ENCODE data around the gene UBA7. TPM values are rescaled to one million over a fixed set of nuclear protein-coding genes. Genes with fewer than 3 reads are reported as not detected.
"Not testable (repeated sequence)": the region's sequence is repeated elsewhere in the genome, so short reads cannot be mapped to it uniquely, and the experiment has no call there.

Gene UBA7
- total RNA-seq, 3 donors from 2014 or later: 27.7 to 28.7 (median 27.8) TPM

DNA sequence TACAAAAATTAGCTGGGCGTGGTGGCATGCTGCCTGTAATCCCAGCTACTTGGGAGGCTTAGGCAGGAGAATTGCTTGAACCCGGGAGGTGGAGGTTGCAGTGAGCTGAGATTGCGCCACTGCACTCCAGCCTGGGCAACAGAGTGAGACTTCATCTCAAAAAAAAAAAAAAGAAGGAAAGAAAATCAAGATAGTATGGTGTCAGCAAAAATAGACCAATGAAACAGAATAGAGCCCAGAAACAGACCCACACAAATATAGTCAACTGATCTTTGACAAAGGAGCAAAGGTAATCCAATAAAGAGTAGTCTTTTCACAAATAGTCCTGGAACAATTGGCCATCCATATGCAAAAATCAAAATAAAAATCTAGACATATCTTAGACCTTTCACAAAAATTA is 9.4 kb upstream of the UBA7 start:
- not testable (repeated sequence) for H3K36me3 Mint-ChIP-seq (ENCODE audit: insufficient read depth); DNase-seq; H3K4me1 Mint-ChIP-seq (ENCODE audit: low read depth); ATAC-seq; H3K4me3 Mint-ChIP-seq; H3K9me3 Mint-ChIP-seq; H3K27me3 Mint-ChIP-seq (ENCODE audit: low read depth)

DNA sequence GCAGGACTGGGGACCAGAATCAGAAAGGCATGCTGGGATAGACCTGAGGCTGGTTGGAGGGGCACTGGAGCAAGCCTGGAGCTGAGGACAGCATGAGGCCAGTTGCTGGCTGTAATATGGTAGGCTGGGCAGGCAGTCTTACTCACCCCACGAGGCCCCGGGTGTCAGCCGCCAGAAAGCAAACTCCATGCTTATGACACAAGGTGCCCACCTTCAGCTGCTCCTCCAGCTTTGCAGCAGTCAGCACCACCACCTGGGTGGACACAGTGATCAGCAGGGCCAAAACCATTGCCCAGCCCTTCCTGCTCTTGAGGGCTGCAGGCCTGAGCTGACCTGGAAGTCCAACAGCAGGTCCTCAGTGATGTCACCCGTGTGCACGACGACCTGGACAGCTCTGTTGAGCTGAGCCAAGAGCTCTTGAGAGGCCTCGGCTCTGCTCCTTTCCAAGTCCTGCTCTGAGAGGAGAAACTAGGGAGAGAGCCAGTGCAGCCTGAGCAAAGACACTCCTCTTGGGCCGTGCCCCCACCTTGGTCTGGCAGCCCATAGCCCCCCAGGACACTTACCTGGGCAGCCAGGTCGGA is 747 bp downstream of the UBA7 start:
- ATAC-seq (peak; percentile 6 to 23), DNase-seq (no peak)
- H3K4me3 Mint-ChIP-seq: peak overlapping the region; percentile 88
- H3K27me3 Mint-ChIP-seq (ENCODE audit: low read depth): no peaks in the 10 kb centered on the region
- peaks cover 16% of the 10 kb centered on the region for H3K36me3 Mint-ChIP-seq (ENCODE audit: insufficient read depth)
- H3K4me1 Mint-ChIP-seq (ENCODE audit: low read depth): peaks cover 36% of the 10 kb centered on the region
- H3K9me3 Mint-ChIP-seq: no peaks in the 10 kb centered on the region

DNA sequence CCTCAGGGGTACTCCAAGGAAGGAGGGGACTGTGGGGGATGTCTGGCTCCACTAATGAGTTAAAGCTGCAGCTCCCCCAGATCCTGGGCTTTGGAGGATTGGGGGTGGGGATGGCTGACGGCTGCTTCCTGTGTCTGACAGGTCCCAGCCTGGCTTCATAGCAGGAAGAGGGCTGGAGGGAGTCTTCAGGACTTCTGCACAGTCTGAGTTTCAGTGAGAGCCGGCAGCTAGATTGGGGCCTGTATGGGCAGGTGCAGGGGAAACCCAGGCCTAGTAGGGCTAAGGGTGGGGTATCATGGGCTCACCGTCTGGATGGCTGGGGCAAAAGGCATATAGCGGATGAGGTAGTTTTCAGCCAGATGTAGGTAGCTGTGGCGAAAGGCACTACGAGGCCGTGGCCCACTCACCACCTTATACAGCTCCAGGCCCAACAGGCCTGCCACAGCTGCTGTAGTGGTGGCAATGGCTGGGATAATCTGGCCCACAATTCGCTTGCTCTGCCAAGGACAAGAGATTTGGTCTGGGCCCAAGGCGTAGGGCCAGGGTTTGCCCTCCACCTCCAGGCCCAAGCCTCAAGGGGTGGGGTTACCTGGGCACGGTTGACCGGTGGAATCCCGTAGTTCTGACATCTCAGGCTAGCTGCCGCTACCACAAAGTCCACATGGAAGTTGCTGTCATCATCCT is 6.2 kb downstream of the UBA7 start:
- Mint-ChIP-seq H3K36me3 (ENCODE audit: insufficient read depth) (peaks cover 16% of the 10 kb centered on the region), H3K9me3 (no peaks in the 10 kb centered on the region), H3K4me1 (ENCODE audit: low read depth) (peaks cover 51% of the 10 kb centered on the region), H3K27me3 (ENCODE audit: low read depth) (no peaks in the 10 kb centered on the region), H3K4me3 (no peak overlapping the region)
- no peak for ATAC-seq
- DNase-seq: no peak

DNA sequence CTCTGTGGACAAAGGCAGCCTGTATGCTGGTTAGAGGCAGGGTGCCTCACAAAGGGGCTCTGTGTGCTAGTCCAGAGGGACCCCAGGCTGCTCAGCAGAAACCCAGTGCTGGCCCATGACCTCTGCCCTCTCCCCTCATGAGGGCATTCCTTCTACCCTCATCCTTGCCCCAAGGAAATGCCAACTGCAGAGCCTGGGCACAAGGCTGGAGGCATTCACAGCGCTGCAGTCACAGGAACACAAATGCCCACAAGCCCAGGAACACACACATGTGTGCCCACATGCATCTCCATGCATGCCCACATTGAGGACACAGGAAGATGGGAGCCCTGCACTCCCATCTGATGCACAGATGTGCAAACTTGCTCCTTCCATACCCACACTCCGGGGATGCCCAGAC is 6.9 kb downstream of the UBA7 start:
- H3K4me1 Mint-ChIP-seq (ENCODE audit: low read depth): peaks cover 49% of the 10 kb centered on the region
- H3K27me3 Mint-ChIP-seq (ENCODE audit: low read depth): no peaks in the 10 kb centered on the region
- ATAC-seq (no peak), DNase-seq (no peak)
- no peaks in the 10 kb centered on the region for H3K9me3 Mint-ChIP-seq
- H3K36me3 Mint-ChIP-seq (ENCODE audit: insufficient read depth): peaks cover 16% of the 10 kb centered on the region
- no peak overlapping the region for H3K4me3 Mint-ChIP-seq

DNA sequence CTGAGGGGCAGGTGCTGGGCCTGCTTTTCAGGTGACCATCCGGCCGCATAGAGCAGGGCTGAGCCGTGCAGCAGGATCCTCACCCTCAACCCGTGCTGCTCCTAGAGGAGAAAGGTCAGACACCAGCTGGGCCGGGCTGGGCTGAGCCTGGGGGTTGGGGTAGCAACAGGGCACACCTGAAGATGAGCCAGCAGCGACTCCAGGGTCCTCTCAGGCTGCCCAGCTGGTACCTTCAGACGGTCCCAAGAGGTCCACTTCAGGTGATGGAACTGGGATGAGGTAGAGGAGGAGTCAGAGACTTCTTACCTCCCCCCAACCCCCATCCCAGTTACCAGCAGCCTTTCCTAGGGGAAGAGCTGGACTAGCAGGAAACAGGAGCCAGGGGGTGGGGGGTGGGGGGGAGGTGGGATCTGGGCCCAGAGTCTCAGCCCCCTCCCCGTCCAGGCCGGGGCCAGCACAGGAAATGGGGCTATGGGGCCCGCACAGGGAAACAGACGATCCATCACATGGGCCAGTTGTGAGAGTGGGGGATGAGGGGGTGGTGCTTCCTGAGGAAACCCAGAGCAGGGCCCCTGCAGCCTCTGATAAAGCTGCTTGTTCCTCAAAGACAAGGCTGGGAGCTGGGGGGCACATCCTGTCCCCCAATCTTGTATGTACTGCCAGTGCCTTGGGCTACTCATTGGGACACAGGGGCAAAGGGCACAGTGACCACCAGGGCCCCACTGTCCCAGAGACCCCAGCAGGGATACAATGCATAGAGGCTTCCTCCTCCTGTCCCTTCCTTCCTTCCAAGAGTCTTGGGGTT is 7.7 kb downstream of the UBA7 start:
- Mint-ChIP-seq H3K9me3 (no peaks in the 10 kb centered on the region), H3K36me3 (ENCODE audit: insufficient read depth) (peaks cover 11% of the 10 kb centered on the region), H3K4me3 (no peak overlapping the region), H3K4me1 (ENCODE audit: low read depth) (peaks cover 44% of the 10 kb centered on the region), H3K27me3 (ENCODE audit: low read depth) (no peaks in the 10 kb centered on the region)
- DNase-seq (no peak), ATAC-seq (no peak)

DNA sequence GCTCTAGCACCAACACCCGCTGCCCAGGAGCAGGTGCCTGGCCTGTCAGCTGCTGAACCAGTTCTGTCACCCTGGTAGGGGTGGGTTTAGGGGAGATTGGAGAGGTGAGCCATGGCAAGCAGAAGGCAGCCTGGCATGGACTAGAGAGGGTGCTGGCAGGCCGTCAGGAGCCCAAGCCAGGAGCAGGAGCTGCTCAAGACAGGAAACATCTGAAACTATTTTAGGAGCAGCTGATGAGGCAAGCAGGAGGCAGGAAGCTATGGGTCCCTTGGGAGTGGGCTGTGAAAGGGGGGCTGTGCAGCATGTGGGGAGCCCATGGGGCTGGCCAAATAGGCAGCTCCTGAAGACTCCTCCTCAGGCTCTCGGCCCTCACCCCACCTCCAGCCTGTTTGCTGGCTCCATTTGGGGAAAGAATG is 8.4 kb downstream of the UBA7 start:
- H3K9me3 Mint-ChIP-seq: no peaks in the 10 kb centered on the region
- ATAC-seq: no peak
- no peak for DNase-seq
- H3K4me1 Mint-ChIP-seq (ENCODE audit: low read depth): peaks cover 44% of the 10 kb centered on the region
- H3K36me3 Mint-ChIP-seq (ENCODE audit: insufficient read depth): peaks cover 9% of the 10 kb centered on the region
- H3K27me3 Mint-ChIP-seq (ENCODE audit: low read depth): no peaks in the 10 kb centered on the region
- no peak overlapping the region for H3K4me3 Mint-ChIP-seq

DNA sequence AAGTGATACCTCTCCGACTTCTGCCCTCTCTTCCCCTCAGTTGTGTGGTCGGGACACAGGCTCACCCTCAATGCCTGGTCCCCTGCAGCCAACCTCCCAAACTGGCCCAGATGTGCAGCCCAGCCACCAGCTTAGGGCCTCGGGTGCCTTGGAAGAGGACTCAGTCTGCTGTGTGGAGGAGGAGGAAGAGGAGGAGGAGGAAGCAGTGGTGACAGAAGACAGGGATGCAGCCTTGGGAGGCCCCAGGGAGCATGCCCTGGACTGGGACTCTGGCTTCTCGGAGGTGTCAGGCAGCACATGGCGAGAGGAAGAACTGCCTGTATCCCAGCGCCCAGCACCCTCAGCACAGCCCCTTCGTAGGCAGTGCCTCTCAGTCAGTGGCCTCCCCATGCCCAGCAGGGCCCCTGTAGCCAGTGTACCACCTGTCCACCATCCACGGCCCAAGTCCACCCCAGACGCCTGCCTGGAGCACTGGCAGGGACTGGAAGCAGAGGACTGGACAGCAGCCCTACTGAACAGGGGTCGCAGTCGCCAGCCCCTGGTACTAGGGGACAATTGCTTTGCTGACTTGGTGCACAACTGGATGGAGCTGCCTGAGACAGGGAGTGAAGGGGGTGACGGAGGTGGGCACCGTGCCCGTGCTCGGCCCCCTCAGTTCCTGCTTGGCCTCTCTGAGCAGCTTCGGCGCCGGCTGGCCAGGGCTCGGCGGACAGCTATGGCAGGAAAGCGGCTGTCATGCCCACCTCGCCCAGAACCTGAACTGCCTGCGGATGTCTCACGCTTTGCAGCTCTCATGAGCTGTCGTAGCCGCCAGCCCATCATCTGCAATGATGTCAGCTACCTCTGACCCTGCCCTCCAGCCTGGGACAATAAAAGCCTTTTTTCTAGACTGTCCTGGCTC is 9.4 kb downstream of the UBA7 start:
- H3K9me3 Mint-ChIP-seq: no peaks in the 10 kb centered on the region
- no peaks in the 10 kb centered on the region for H3K36me3 Mint-ChIP-seq (ENCODE audit: insufficient read depth)
- no peaks in the 10 kb centered on the region for H3K27me3 Mint-ChIP-seq (ENCODE audit: low read depth)
- peaks cover 44% of the 10 kb centered on the region for H3K4me1 Mint-ChIP-seq (ENCODE audit: low read depth)
- DNase-seq: no peak
- H3K4me3 Mint-ChIP-seq: peak overlapping the region; percentile 85
- ATAC-seq: no peak

DNA sequence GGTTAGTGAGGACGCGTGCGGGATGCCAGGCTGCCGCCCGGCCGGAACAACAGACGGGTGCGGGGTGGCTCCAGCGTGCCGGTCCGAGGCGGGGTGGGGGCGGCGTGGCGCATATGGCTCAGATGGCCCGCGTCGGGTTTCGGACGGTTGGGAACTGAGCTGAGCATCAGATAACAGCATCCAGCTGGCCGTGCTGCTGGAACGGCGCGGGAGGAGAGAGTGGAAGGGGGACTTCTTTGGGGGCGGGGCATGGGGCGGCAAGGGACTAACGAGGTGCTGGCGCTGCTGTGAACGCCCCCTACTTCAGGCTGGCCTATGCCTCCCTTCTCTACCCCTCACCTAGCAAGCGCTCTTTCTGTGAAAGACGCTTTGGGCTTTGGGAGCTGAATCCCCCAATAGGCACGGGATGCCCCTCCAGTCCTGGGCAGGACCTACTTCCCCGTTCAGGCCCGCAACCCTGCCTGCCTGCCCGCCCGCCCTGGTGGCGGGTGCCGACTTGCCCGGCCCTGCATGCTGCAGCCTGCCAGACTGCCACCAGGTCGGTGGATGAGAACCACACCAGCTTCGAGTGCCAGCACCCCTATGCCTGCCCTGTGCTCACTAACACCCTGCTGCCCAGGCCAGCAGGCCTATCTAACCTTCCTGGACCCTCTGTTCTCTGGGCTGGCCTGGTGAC is 10.2 kb downstream of the UBA7 start:
- Mint-ChIP-seq H3K9me3 (no peaks in the 10 kb centered on the region), H3K4me3 (peak overlapping the region; percentile 85), H3K27me3 (ENCODE audit: low read depth) (no peaks in the 10 kb centered on the region), H3K4me1 (ENCODE audit: low read depth) (peaks cover 44% of the 10 kb centered on the region), H3K36me3 (ENCODE audit: insufficient read depth) (no peaks in the 10 kb centered on the region)
- DNase-seq (peak; percentile 28), ATAC-seq (peak; percentile 27 to 31)

DNA sequence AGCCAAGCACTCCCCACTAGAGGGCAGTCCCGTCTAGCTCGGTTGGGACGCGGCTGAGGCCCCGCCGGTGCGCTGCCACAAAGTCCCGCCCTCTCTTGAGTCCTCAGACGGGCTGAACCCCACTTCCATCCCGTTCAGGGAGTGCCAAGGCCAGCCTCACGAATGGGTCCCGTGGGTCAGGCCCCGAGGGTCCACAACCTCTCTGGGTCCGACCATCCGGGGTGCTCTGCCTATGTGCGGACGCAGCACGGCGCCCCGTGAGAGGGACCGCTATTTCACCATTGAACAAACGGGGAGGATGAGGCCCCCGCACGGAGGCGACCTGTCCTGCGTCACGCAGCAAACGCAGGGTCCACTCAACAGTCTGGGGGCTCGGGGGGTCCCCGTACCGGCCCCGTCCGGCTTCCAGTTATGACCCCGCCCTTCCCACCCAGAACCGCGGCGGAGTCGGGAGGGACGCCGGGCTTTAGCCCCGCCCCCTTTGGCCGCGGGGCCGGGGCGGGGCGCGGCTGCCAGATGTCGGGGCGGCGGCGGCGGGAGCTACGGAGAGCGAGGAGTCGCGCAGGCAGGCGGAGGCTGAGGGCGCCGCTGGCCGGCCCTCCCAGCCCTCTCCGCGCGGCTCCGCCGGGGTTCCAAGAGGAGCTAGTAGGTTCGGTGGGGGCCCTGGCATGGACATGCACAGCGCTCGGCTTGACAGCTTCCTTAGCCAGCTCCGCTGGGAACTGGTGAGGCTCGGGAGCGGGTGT is 10.9 kb downstream of the UBA7 start, which contains the start of gene INKA1:
Gene INKA1 (plus strand): TSS at position 543 of the 746 bp plus-strand sequence. CDS start 132 bp downstream, at position 675.
- no peaks in the 10 kb centered on the region for H3K36me3 Mint-ChIP-seq (ENCODE audit: insufficient read depth)
- peaks cover 37% of the 10 kb centered on the region for H3K4me1 Mint-ChIP-seq (ENCODE audit: low read depth)
- no peaks in the 10 kb centered on the region for H3K27me3 Mint-ChIP-seq (ENCODE audit: low read depth)
- peak; percentile 85 for DNase-seq
- H3K4me3 Mint-ChIP-seq: peak within 1 kb of the TSS; percentile 85
- ATAC-seq: peak; percentile 86 to 87
- H3K9me3 Mint-ChIP-seq: no peaks in the 10 kb centered on the region

DNA sequence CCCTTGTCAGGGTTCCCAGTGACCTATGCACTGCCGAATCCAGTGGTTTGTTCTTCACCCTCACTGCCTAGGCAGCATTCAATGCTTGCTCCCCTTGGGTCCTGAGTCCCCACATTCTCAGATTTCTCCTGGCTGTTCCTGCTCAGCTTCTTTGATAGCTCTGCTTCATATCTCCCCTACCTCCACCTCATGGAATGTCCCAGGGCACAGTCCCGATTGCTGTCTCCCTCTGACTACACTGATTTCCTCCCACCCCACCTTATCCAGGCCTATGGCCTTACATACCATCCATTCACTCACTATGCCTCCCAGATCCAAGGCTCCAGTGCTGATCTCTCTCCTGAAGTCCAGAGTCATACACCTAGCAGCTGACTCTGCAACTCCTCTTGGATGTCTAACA is 12.6 kb downstream of the UBA7 start:
- Mint-ChIP-seq H3K4me3 (peak overlapping the region; percentile 2), H3K27me3 (ENCODE audit: low read depth) (no peaks in the 10 kb centered on the region), H3K36me3 (ENCODE audit: insufficient read depth) (no peaks in the 10 kb centered on the region), H3K4me1 (ENCODE audit: low read depth) (peaks cover 20% of the 10 kb centered on the region), H3K9me3 (no peaks in the 10 kb centered on the region)
- DNase-seq (no peak), ATAC-seq (no peak)

DNA sequence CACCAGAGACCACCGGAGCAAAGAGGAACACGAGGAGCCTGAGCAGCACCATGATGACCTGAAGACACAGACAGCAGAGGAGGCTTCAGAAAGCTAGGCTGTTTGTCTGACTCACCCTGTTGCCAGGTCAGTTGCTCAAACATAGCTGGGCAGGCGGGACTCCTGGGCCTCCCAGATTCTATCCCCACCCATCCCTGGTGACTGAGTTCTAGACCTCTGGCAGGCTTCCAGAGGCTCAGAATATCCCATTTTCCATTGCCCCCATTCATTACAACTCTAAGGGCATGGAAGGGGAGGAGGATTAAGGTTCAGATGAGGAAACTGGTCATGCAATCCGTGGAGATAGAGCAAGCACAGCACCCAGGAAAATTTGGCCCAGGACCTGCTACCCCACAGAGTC is 14.0 kb downstream of the UBA7 start, which contains the start of gene CDHR4:
Gene CDHR4 (minus strand): TSS at position 113 of the 400 bp plus-strand sequence. CDS start 61 bp downstream, at position 52.
- DNase-seq (no peak), ATAC-seq (no peak)
- Mint-ChIP-seq H3K36me3 (ENCODE audit: insufficient read depth) (no peaks in the 10 kb centered on the region), H3K4me3 (no peak within 1 kb of the TSS), H3K27me3 (ENCODE audit: low read depth) (no peaks in the 10 kb centered on the region), H3K4me1 (ENCODE audit: low read depth) (peaks cover 10% of the 10 kb centered on the region), H3K9me3 (no peaks in the 10 kb centered on the region)

DNA sequence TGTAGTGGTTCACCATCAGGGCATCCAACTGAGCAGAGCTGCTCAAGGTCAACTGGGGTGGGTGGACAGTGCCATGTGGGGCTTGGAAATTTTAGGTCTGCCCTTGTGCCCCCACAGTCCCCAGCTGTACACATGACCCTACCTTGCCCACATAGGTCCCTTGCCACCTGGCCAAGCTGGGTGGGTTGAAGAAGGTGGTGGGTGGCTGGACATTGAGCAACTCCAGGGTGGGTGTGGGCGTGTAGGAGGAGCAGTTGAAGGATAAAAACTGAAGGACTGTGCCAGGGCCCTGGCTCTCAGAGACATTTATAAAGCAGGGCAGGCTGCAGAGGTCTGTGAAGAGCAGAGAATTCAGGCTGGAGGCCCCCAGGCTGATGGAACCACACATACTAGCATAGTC is 14.6 kb downstream of the UBA7 start:
- Mint-ChIP-seq H3K36me3 (ENCODE audit: insufficient read depth) (no peaks in the 10 kb centered on the region), H3K9me3 (no peaks in the 10 kb centered on the region)

More for the DNA sequence above, 14.6 kb downstream of the UBA7 start:
- peaks cover 7% of the 10 kb centered on the region for H3K4me1 Mint-ChIP-seq (ENCODE audit: low read depth)
- no peak for DNase-seq
- no peaks in the 10 kb centered on the region for H3K27me3 Mint-ChIP-seq (ENCODE audit: low read depth)
- ATAC-seq: no peak
- no peak overlapping the region for H3K4me3 Mint-ChIP-seq

Measured in activated T-cell treated with anti-CD3 and anti-CD28 coated beads, Interleukin-2, amount 50 U/mL, for 4 hours (primary cell).